Tibial artery (tissue), 4 donors: Measurements from ENCODE around the gene EXD3.
A peak's percentile ranks its signal among the peaks of the same experiment; 100 is the strongest.

ENCODE experiments used
- DNase-seq, 2 donors: peaks; one replicate each; pipeline ENCODE4 v3.0.0-alpha.2; 2019
- H3K27ac ChIP-seq, 2 donors: fragments of 200-600 bp; sonication (generic) in 1 of 2; 1 replicate in 1 of 2; 2 replicates in 1 of 2; pipeline ENCODE4 v1.5.1; 2018 to 2019; ENCODE audit warnings: mild to moderate bottlenecking in 1 of 2
- H3K27me3 ChIP-seq, 2 donors: fragments of 200-600 bp; sonication (generic) in 1 of 2; one replicate each; pipeline versions ENCODE4 v1.5.1 to v1.6.0; 2016 to 2019
- H3K36me3 ChIP-seq, 3 donors: fragments of 200-600 bp; sonication (generic) in 2 of 3; one replicate each; pipeline ENCODE4 v1.5.1; 2016 to 2019; ENCODE audit warnings: mild to moderate bottlenecking in 2 of 3
- H3K4me1 ChIP-seq, 4 donors: fragments of 200-600 bp; sonication (generic) in 2 of 4; 1 replicate in 3 of 4; 2 replicates in 1 of 4; pipeline ENCODE4 v1.5.1; 2016 to 2019
- H3K4me3 ChIP-seq, 2 donors: fragments of 200-600 bp; sonication (generic) in 1 of 2; 1 replicate in 1 of 2; 2 replicates in 1 of 2; pipeline ENCODE4 v1.5.1; 2018 to 2019; ENCODE audit warnings: mild to moderate bottlenecking in 2 of 2
- H3K9me3 ChIP-seq, 3 donors: fragments of 200-600 bp; sonication (generic) in 1 of 3; one replicate each; pipeline ENCODE4 v1.5.1; 2016 to 2019
- CTCF ChIP-seq, 2 experiments: fragments of 200-600 bp in 1 of 2; fragments of 450-650 bp in 1 of 2; IDR thresholded peaks; one replicate each; pipeline ENCODE4 v1.5.1; 2017 to 2019; ENCODE audit warnings: antibody characterized with exemption in 2 of 2, mild to moderate bottlenecking in 1 of 2, moderate library complexity in 1 of 2
- intact Hi-C: fragments of 100-400 bp; cut with DNase I; formaldehyde crosslinking; loops from one replicate; pipeline ENCODE4 v1.15.0; 2023; ENCODE audit warnings: low total_unique reads

Gene EXD3

GRCh38 chr9:137271696-137272076, 151.3 kb downstream of the EXD3 start:
- intact Hi-C loops = no loop called here
- H3K4me3 ChIP-seq = no peak overlapping the region
- peaks cover 20 to 66% (median 42%) of the 10 kb centered on the region in 3 donors for H3K36me3 ChIP-seq
- H3K27ac ChIP-seq = no peak overlapping the region
- no peak for DNase-seq
- TF ChIP-seq CTCF (IDR thresholded peaks at IDR 0.05) = no peak
- peaks cover 5 to 48% (median 38%) of the 10 kb centered on the region in 4 donors for H3K4me1 ChIP-seq
- H3K27me3 ChIP-seq = peaks cover 0 to 30% of the 10 kb centered on the region in 2 donors
- no peaks in the 10 kb centered on the region for H3K9me3 ChIP-seq

- H3K4me1 ChIP-seq = peaks cover 5 to 42% (median 33%) of the 10 kb centered on the region in 4 donors
- no peak overlapping the region for H3K27ac ChIP-seq
- DNase-seq = no peak
- no peak for TF ChIP-seq CTCF (IDR thresholded peaks at IDR 0.05)
- no peaks in the 10 kb centered on the region for H3K9me3 ChIP-seq
- no peak overlapping the region for H3K4me3 ChIP-seq
- peaks cover 0 to 26% of the 10 kb centered on the region in 2 donors for H3K27me3 ChIP-seq
- H3K36me3 ChIP-seq = peaks cover 23 to 72% (median 47%) of the 10 kb centered on the region in 3 donors
- intact Hi-C loops = no loop called here
These were observed 151.8 kb downstream of the EXD3 start for GRCh38 chr9:137270929-137271695.

GRCh38 chr9:137269231-137269772, 153.7 kb downstream of the EXD3 start:
- Histone ChIP-seq H3K27ac (peak overlapping the region; percentile 69 to 78), H3K4me1 (peaks cover 5 to 36% (median 24%) of the 10 kb centered on the region in 4 donors), H3K27me3 (peaks cover 0 to 23% of the 10 kb centered on the region in 2 donors), H3K9me3 (no peaks in the 10 kb centered on the region), H3K36me3 (peaks cover 30 to 90% (median 61%) of the 10 kb centered on the region in 3 donors), H3K4me3 (no peak overlapping the region)
- intact Hi-C loops = no loop called here
- TF ChIP-seq CTCF (IDR thresholded peaks at IDR 0.05) = no peak
- DNase-seq = peak; percentile 50 to 89

GRCh38 chr9:137268538-137269201, 154.3 kb downstream of the EXD3 start:
- Histone ChIP-seq H3K36me3 (peaks cover 36 to 93% (median 62%) of the 10 kb centered on the region in 3 donors), H3K9me3 (no peaks in the 10 kb centered on the region)
- TF ChIP-seq CTCF (IDR thresholded peaks at IDR 0.05) = no peak

GRCh38 chr9:137267933-137268355, 155.0 kb downstream of the EXD3 start:
- Histone ChIP-seq H3K9me3 (no peaks in the 10 kb centered on the region), H3K4me1 (peaks cover 5 to 36% (median 24%) of the 10 kb centered on the region in 4 donors), H3K27ac (peak overlapping the region in 1 of 2 donors; percentile 69), H3K4me3 (no peak overlapping the region), H3K27me3 (peaks cover 0 to 11% of the 10 kb centered on the region in 2 donors), H3K36me3 (peaks cover 34 to 93% (median 62%) of the 10 kb centered on the region in 3 donors)
- DNase-seq = no peak
- no peak for TF ChIP-seq CTCF (IDR thresholded peaks at IDR 0.05)
- intact Hi-C loops = no loop called here

More at GRCh38 chr9:137268538-137269201, 154.3 kb downstream of the EXD3 start:
- Histone ChIP-seq H3K27ac (peak overlapping the region; percentile 69 to 78), H3K4me1 (peaks cover 5 to 36% (median 24%) of the 10 kb centered on the region in 4 donors), H3K27me3 (peaks cover 0 to 17% of the 10 kb centered on the region in 2 donors), H3K4me3 (no peak overlapping the region)
- no peak for DNase-seq
- intact Hi-C loops = no loop called here
